H1 (cell line): ENCODE results near the gene HSD17B8. TPM values are rescaled to one million over a fixed set of nuclear protein-coding genes. Genes with fewer than 3 reads are reported as not detected.

Experiments
- BCL11A ChIP-seq, 2 experiments: IDR thresholded peaks; one replicate each; pipeline ENCODE4 v1.6.1; 2011; ENCODE audit warnings: low read depth in 2 of 2, low read length in 2 of 2, mild to moderate bottlenecking in 2 of 2
- BRCA1 ChIP-seq: IDR thresholded peaks from 2 replicates; pipeline ENCODE4 v1.6.1; 2012; ENCODE audit warnings: low read depth, low read length, improper control_type of control experiment
- CBX5 ChIP-seq: fragments of 300-800, 300-1000 bp; sonication (generic); IDR thresholded peaks from 2 replicates; pipeline ENCODE4 v1.7.1; 2016; ENCODE audit warnings: antibody characterized with exemption, low read length, low read depth
- CBX8 ChIP-seq: fragments of 300-800, 300-1000 bp; sonication (generic); IDR thresholded peaks from 2 replicates; pipeline ENCODE4 v1.7.1; 2016; ENCODE audit warnings: low read depth, low read length, borderline replicate concordance
- CREB1 ChIP-seq: IDR thresholded peaks from 2 replicates; pipeline ENCODE4 v1.6.1; 2012; ENCODE audit warnings: inconsistent platforms
- CTBP2 ChIP-seq: IDR thresholded peaks from 2 replicates; pipeline ENCODE4 v1.7.0; 2011; ENCODE audit warnings: borderline replicate concordance, mild to moderate bottlenecking, moderate library complexity, mixed read lengths, low read length; ENCODE audit not compliant: insufficient read depth, insufficient read length
- EP300 ChIP-seq, 2 experiments: IDR thresholded peaks; 1 replicate in 1 of 2; 2 replicates in 1 of 2; pipeline ENCODE4 v1.6.1; 2011 to 2012; ENCODE audit warnings: low read depth in 2 of 2, low read length in 2 of 2, mild to moderate bottlenecking in 2 of 2, borderline replicate concordance in 1 of 2, inconsistent platforms in 1 of 2, moderate library complexity in 1 of 2
- GTF2F1 ChIP-seq: IDR thresholded peaks from 2 replicates; pipeline ENCODE4 v1.6.1; 2012; ENCODE audit warnings: low read depth, low read length, improper control_type of control experiment, borderline replicate concordance
- HDAC2 ChIP-seq, 2 experiments: fragments of 300-600 bp in 1 of 2; sonication (generic) in 1 of 2; IDR thresholded peaks; 2 replicates each; pipeline ENCODE4 v1.6.1; 2011 to 2012; ENCODE audit warnings: low read depth in 2 of 2, low read length in 2 of 2, mild to moderate bottlenecking in 2 of 2, moderate library complexity in 2 of 2, borderline replicate concordance in 1 of 2, inconsistent platforms in 1 of 2
- POLR2A ChIP-seq, 2 experiments: IDR thresholded peaks; 1 replicate in 1 of 2; 2 replicates in 1 of 2; pipeline ENCODE4 v1.6.1; 2011; ENCODE audit warnings: low read depth in 2 of 2, low read length in 2 of 2, mild to moderate bottlenecking in 2 of 2; ENCODE audit errors: control extremely low read depth in 1 of 2
- RAD21 ChIP-seq, 2 experiments: IDR thresholded peaks in 1 of 2; conservative IDR thresholded peaks in 1 of 2; 2 replicates each; pipeline ENCODE4 v1.6.1; 2011; ENCODE audit warnings: low read depth in 2 of 2, low read length in 2 of 2, improper control_type of control experiment in 1 of 2, inconsistent platforms in 1 of 2, mild to moderate bottlenecking in 1 of 2, moderate library complexity in 1 of 2
- RFX5 ChIP-seq: IDR thresholded peaks from 2 replicates; pipeline ENCODE4 v1.6.1; 2011; ENCODE audit warnings: low read depth, low read length, improper control_type of control experiment, borderline replicate concordance
- SAP30 ChIP-seq: fragments of 300-600 bp; sonication (generic); IDR thresholded peaks from 2 replicates; pipeline ENCODE4 v1.7.1; 2012; ENCODE audit warnings: low read length, moderate library complexity, mild to moderate bottlenecking, inconsistent platforms; ENCODE audit not compliant: insufficient read depth, insufficient replicate concordance
- SP1 ChIP-seq: IDR thresholded peaks from 2 replicates; pipeline ENCODE4 v1.6.1; 2011; ENCODE audit warnings: low read depth, low read length
- SP4 ChIP-seq: IDR thresholded peaks from 2 replicates; pipeline ENCODE4 v1.6.1; 2012; ENCODE audit warnings: low read length, inconsistent platforms
- TAF7 ChIP-seq: optimal IDR thresholded peaks from 2 replicates; pipeline ENCODE3; 2011; ENCODE audit warnings: low read depth, mild to moderate bottlenecking, inconsistent platforms, low read length, moderate library complexity, borderline replicate concordance
- TCF12 ChIP-seq: IDR thresholded peaks from 2 replicates; pipeline ENCODE4 v1.6.1; 2011; ENCODE audit warnings: low read depth, mild to moderate bottlenecking, low read length
- TEAD4 ChIP-seq: IDR thresholded peaks from 2 replicates; pipeline ENCODE4 v1.6.1; 2012; ENCODE audit warnings: low read depth, low read length, inconsistent platforms, mixed read lengths
- ZNF274 ChIP-seq: IDR thresholded peaks from 2 replicates; pipeline ENCODE4 v1.7.0; 2012; ENCODE audit warnings: low read length, borderline replicate concordance; ENCODE audit errors: extremely low read depth
- polyA plus RNA-seq, 7 experiments: library from polyadenylated mRNA; depleted of rRNA in 3 of 7; stranded (reverse) in 5 of 7; unstranded in 2 of 7; fragments of >200 nt in 5 of 7; fragments of 200-250 nt in 2 of 7; gene quantifications; 1 replicate in 5 of 7; 2 replicates in 1 of 7; 4 replicates in 1 of 7; pipeline versions ENCODE4 v1.2.1 to v1.2.3, GENCODE V29; 2011 to 2013; ENCODE audit warnings: missing spikeins in 2 of 7, mixed read lengths in 2 of 7
- total RNA-seq: library from RNA; stranded (reverse); fragmentation: NEBNext Ultra II Directional; extraction: Animal tissue kit (Norgen Biotek cat#: 25700); gene quantifications from 2 replicates; pipeline ENCODE4 v1.2.1, GENCODE V29; 2021
- TF ChIP-seq, protein P1 (sequence below), 3 experiments: IDR thresholded peaks; 1 replicate in 2 of 3; 2 replicates in 1 of 3; pipeline versions ENCODE4 v1.5.1 to v1.6.1; 2011; ENCODE audit warnings: low read length in 3 of 3, mild to moderate bottlenecking in 3 of 3, inconsistent platforms in 2 of 3, low read depth in 1 of 3, moderate library complexity in 1 of 3; ENCODE audit not compliant: insufficient read depth in 1 of 3; ENCODE audit errors: control extremely low read depth in 1 of 3

Gene HSD17B8
- total and polyA plus RNA-seq, 2 of the 8 experiments (the other 6 are each of a cell fraction or from before 2014, with no cell fraction given), result 3.3 to 17.1 TPM

DNA sequence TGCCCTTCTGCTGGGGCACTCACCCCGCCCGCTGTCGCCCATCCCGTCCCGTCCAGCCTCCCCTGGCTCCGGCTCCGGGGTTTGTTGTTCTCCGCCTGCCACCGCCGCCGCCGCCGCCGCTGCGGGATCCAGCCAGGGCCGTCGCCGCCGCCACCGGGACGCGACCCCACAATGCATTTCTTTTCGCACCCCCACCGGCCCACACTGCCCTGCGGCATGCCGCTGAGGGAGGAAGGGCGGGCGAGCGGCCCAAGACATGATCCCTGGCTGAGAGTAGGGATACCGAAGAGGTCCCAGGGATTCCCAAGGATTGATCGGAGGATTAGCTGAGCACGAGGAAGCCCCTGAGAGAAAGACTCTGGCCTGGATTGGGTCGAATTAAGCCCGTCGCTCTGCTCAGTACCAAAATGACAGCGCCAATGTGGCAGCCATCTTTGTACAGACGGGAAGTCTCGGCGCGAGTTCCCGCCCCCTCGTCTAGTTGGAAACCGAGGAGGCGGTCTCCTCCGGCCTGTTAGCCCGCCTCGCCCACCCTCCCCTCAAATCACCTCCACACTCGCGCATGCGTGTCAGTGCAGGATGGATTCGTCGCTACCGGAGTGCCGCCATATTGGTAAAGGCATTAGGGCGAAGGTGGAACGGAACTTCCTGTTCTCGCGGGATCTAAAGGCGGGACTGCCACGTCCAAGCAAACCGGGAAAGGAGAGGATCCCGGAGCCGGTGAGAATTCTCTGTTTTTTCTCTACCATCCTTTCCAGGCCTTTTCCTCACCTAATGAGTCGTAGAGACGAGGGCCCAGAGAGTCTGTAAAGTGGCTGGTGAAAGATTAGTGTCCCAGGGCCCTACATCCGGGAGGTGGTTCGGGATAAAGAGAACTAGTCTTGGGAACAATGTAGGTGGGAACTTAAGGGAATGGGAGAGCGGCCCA, 4.0 kb upstream of the HSD17B8 start, which contains the start of the genes RXRB and SLC39A7 (continued):
- no peak for TF ChIP-seq CBX8
- peak; percentile 94 for TF ChIP-seq BRCA1
- TF ChIP-seq, protein P1, sequence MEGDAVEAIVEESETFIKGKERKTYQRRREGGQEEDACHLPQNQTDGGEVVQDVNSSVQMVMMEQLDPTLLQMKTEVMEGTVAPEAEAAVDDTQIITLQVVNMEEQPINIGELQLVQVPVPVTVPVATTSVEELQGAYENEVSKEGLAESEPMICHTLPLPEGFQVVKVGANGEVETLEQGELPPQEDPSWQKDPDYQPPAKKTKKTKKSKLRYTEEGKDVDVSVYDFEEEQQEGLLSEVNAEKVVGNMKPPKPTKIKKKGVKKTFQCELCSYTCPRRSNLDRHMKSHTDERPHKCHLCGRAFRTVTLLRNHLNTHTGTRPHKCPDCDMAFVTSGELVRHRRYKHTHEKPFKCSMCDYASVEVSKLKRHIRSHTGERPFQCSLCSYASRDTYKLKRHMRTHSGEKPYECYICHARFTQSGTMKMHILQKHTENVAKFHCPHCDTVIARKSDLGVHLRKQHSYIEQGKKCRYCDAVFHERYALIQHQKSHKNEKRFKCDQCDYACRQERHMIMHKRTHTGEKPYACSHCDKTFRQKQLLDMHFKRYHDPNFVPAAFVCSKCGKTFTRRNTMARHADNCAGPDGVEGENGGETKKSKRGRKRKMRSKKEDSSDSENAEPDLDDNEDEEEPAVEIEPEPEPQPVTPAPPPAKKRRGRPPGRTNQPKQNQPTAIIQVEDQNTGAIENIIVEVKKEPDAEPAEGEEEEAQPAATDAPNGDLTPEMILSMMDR (IDR thresholded peaks at IDR 0.05; ENCODE audit: control extremely low read depth in 1 of 3, insufficient read depth in 1 of 3, low read depth in 1 of 3, low read length in 3 of 3), result no peak
- no peak for TF ChIP-seq RFX5
- no peak for TF ChIP-seq RAD21 (IDR thresholded peaks at IDR 0.05 in 1 of 2, conservative IDR thresholded peaks at IDR 0.05 in 1 of 2; ENCODE audit: low read depth in 2 of 2, low read length in 2 of 2)
- no peak for TF ChIP-seq CTBP2
- 0 out of 2 replicates have a peak, but pooled peaks have one; percentile 38 for TF ChIP-seq SP4
- peak; percentile 82 for TF ChIP-seq SAP30
- peak; percentile 40 for TF ChIP-seq TEAD4
- peak; percentile 76 for TF ChIP-seq CREB1
- peak in 1 of 2 experiments; percentile 88; a peak in 2 of 3 replicates for TF ChIP-seq POLR2A (IDR thresholded peaks at IDR 0.05; ENCODE audit: control extremely low read depth in 1 of 2, low read depth in 2 of 2, low read length in 2 of 2)
- TF ChIP-seq SP1, result peak; percentile 72
- TF ChIP-seq ZNF274, result no peak
- TF ChIP-seq BCL11A (IDR thresholded peaks at IDR 0.05; ENCODE audit: low read depth in 2 of 2, low read length in 2 of 2), result no peak
- no peak for TF ChIP-seq TCF12
- TF ChIP-seq TAF7, result peak; percentile 45
- TF ChIP-seq CBX5, result no peak
- TF ChIP-seq HDAC2 (IDR thresholded peaks at IDR 0.05; ENCODE audit: borderline replicate concordance in 1 of 2, low read depth in 2 of 2, low read length in 2 of 2), result no peak
- 0 out of 3 replicates have a peak, but pooled peaks of 1 of the 2 experiments have one; percentile 48 for TF ChIP-seq EP300 (IDR thresholded peaks at IDR 0.05; ENCODE audit: borderline replicate concordance in 1 of 2, low read depth in 2 of 2, low read length in 2 of 2)
- no peak for TF ChIP-seq GTF2F1
